Measurements from ENCODE around the gene LDLRAD4. TPM values are rescaled to one million over a fixed set of nuclear protein-coding genes. Genes with fewer than 3 reads are reported as not detected.

LDLRAD4 gene
- total RNA-seq, 2 donors from 2014 or later: 18.4 to 59.2 TPM

- Mint-ChIP-seq H3K27ac (peak overlapping the region in 1 of 2 donors; percentile 99), H3K36me3 (peaks cover 0 to 12% of the 10 kb centered on the region in 2 donors), H3K9me3 (no peaks in the 10 kb centered on the region)
- ATAC-seq: no peak
- no peak for DNase-seq (ENCODE audit: low spot score in 2 of 2)
These were observed 160.7 kb downstream of the LDLRAD4 start for GRCh38 chr18:13379062-13379865.

DNA sequence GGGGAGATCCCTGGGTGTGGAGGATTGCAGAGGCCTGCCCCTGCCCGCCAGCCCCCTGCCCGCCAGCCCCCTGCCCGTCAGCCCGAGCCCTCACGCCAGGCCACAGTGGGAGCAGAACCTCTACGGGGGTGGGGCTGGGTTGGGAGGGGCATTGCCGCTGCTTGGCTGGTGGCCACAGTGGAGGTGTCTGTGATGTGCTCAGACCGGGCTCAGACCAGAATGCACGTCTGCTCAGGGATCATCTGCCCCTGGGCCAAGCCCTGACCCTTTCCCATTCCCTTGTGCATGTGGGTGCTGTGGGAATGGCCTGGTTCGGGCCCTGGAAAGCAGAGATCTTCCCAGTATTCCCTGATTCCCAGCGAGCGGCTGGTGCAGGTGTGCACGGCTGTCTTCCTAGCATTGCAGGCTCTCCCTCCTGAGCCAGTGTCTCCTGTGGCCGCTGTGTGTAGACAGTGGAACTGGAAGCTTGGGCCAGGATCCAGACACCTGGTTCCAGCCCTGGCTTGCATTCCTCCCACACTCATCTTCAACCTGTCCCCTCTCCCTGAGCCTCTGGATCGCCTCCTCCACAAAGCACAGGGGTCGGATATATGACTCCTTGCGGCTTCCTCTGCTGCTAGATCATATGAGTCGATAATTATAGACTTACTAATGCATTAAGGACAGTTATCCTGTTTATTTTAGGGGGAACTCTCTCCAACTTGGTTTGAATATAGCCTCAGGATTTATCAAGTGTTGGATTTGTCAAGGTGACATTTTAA lies 161.6 kb downstream of the LDLRAD4 start:
- no peak for ATAC-seq
- Mint-ChIP-seq H3K9me3 (no peaks in the 10 kb centered on the region), H3K36me3 (peaks cover 5 to 12% of the 10 kb centered on the region in 2 donors), H3K27ac (no peak overlapping the region)
- DNase-seq (ENCODE audit: low spot score in 2 of 2): no peak

DNA sequence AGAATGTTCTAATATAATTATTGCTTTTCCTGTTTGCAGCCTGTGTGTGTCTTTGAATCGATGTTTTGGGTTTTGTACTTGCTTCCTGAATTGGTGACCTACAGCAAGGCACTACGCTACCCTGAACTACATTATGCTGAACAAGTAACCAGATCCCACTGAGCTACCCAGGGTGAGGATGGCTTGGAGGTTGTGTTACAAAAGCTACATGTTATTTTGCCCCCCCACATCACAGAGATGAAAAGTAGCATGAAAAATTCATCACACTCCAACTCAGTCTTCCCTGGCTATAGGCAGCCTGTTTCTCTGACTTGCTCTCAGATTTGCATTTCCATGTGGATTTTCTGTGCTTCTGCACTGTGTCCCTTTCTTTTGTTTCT lies 162.1 kb downstream of the LDLRAD4 start:
- peak overlapping the region in 1 of 2 donors; percentile 98 for H3K27ac Mint-ChIP-seq
- H3K9me3 Mint-ChIP-seq: no peaks in the 10 kb centered on the region
- DNase-seq (ENCODE audit: low spot score in 2 of 2) (no peak), ATAC-seq (no peak)
- peaks cover 5 to 12% of the 10 kb centered on the region in 2 donors for H3K36me3 Mint-ChIP-seq

DNA sequence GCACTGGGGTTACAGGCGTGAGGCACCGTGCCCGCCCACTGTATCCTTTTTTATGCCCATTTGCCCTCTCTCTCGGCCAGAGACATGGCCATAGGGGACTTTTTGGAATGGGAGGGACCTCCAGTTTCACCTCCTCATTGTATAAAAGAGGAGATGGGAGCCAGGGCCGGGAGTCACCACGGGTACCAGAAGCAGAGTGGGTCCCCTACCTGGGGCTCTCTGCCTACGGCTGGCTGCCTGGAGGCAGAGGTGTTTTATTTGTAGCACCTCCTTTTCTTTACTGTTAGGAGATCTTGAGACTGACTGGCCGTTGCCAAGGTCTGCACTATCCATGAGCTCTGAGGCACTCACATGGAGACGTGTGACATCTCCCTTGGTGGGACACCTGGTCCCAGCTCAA lies 162.8 kb downstream of the LDLRAD4 start:
- peak overlapping the region; percentile 97 to 98 for H3K27ac Mint-ChIP-seq
- no peak for DNase-seq (ENCODE audit: low spot score in 2 of 2)
- ATAC-seq: no peak
- peaks cover 5 to 12% of the 10 kb centered on the region in 2 donors for H3K36me3 Mint-ChIP-seq
- no peaks in the 10 kb centered on the region for H3K9me3 Mint-ChIP-seq

DNA sequence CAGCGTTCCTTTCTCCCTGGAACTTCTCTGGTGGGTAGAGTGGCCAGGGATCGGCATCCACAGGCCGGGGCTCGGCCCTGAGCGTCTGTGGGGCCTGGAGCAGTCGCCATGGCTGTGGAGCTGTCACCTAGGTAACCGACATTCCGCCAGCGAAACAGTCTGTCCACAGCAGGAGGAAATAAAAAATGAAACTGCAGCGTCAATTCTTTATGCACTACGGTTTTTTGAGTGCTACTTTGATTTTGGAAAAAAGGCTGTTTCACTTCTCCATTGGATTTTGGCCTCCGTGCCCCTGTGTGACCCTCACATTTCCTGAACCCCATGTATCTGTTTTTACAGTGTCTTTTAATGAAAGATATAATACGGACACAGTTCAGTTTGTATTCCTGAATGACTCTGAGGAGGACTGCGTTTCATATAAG lies 163.4 kb downstream of the LDLRAD4 start:
- Mint-ChIP-seq H3K36me3 (peaks cover 5 to 12% of the 10 kb centered on the region in 2 donors), H3K9me3 (no peaks in the 10 kb centered on the region), H3K27ac (peak overlapping the region; percentile 97 to 98)
- DNase-seq (ENCODE audit: low spot score in 2 of 2) (peak in 1 of 2 donors; percentile 45), ATAC-seq (peak; percentile 35 to 53)

DNA sequence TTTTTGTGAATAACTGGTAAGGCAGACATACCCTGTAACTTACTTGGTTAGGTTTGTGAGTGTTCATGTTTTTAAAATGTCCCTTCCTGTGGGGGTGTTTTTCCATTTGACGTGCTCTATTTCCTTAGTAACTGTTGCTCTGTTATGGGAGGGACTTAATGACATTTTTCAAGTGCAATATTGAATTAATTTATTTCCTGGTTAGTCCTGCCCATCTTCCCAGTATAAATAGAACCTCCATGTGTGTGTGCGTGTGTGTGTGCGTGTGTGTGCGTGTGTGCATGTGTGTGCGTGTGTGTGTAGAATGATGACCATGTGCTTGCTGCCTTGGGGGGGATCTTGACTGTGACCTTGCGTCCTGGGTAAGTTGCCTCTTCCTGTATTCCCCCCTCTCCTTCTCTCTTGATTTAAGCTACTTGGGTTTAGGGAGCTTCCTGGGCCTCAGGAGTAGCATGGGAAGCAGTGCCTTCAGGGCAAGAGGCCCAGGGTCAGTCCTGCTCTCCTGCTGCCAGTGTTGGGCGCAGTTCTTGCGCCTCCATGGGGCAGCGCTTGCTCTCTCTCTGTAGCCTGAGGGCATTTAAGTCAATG lies 163.9 kb downstream of the LDLRAD4 start:
- Mint-ChIP-seq H3K9me3 (no peaks in the 10 kb centered on the region), H3K36me3 (peaks cover 5 to 12% of the 10 kb centered on the region in 2 donors), H3K27ac (peak overlapping the region; percentile 97 to 98)
- DNase-seq (ENCODE audit: low spot score in 2 of 2): no peak
- ATAC-seq: peak; percentile 57 to 73

- peak overlapping the region; percentile 97 to 98 for H3K27ac Mint-ChIP-seq
- ATAC-seq: peak; percentile 16 to 21
- H3K36me3 Mint-ChIP-seq: peaks cover 9 to 12% of the 10 kb centered on the region in 2 donors
- H3K9me3 Mint-ChIP-seq: no peaks in the 10 kb centered on the region
- DNase-seq (ENCODE audit: low spot score in 2 of 2): no peak
These were observed 164.6 kb downstream of the LDLRAD4 start for GRCh38 chr18:13382954-13383827.

DNA sequence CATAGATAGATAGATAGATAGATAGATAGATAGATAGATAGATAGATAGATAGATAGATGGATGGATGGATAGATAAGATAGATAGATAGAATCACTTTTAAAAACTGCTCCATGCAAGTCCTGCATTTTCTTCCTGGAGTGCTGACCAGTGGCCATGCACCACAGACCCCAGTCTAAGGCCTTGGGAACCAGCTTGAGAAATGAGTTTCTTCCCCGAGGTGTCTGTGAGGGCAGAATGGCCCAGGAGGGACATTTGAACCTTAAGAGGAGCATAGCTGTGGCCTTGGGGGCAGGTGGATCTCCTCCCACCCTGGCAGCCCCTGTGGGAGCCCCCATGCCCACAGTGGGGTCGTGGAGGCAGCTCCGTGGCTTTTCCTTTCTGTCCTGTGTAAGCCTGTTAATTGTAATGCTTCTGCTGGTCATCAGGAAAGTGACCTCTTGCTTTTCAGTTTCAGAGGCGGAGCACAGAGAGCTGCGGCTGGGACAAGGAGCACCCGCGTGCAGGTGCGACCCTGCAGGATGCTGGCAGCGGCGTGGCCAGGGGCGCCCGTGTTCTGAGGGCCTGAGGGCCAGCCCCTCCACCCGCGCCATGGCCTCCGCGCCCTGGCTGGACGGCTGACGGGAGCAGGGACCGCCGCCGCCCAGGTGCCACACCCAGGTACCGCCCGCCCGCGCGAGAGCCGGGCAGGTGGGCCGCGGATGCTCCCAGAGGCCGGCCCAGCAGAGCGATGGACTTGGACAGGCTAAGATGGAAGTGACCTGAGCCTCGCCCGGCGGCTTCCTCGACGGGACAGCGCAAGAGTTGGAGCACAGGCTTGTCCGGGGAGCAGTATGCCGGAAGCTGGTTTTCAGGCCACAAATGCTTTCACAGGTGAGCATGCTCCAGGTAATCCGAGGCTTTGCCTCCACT lies 168.6 kb downstream of the LDLRAD4 start:
- peaks cover 10 to 12% of the 10 kb centered on the region in 2 donors for H3K36me3 Mint-ChIP-seq
- no peak for DNase-seq (ENCODE audit: low spot score in 2 of 2)
- ATAC-seq: no peak
- H3K27ac Mint-ChIP-seq: peak overlapping the region; percentile 33 to 72
- no peaks in the 10 kb centered on the region for H3K9me3 Mint-ChIP-seq

- DNase-seq (ENCODE audit: low spot score in 2 of 2): no peak
- Mint-ChIP-seq H3K27ac (peak overlapping the region in 1 of 2 donors; percentile 33), H3K36me3 (peaks cover 8 to 10% of the 10 kb centered on the region in 2 donors), H3K9me3 (no peaks in the 10 kb centered on the region)
- no peak for ATAC-seq
These were observed 169.4 kb downstream of the LDLRAD4 start for GRCh38 chr18:13387855-13388548.

- H3K36me3 Mint-ChIP-seq: peaks cover 0 to 10% of the 10 kb centered on the region in 2 donors
- DNase-seq (ENCODE audit: low spot score in 2 of 2) (no peak), ATAC-seq (no peak)
- peak overlapping the region in 1 of 2 donors; percentile 26 for H3K27ac Mint-ChIP-seq
- H3K9me3 Mint-ChIP-seq: no peaks in the 10 kb centered on the region
These were observed 170.3 kb downstream of the LDLRAD4 start for GRCh38 chr18:13388586-13389490.

- no peak for DNase-seq (ENCODE audit: low spot score in 2 of 2)
- Mint-ChIP-seq H3K27ac (peak overlapping the region; percentile 8 to 82), H3K9me3 (no peaks in the 10 kb centered on the region), H3K36me3 (peaks cover under 1 to 7% of the 10 kb centered on the region in 2 donors)
- no peak for ATAC-seq
These were observed 171.1 kb downstream of the LDLRAD4 start for GRCh38 chr18:13389491-13390131.

- no peak for ATAC-seq
- DNase-seq (ENCODE audit: low spot score in 2 of 2): no peak
- H3K9me3 Mint-ChIP-seq: no peaks in the 10 kb centered on the region
- peak overlapping the region; percentile 8 to 82 for H3K27ac Mint-ChIP-seq
- H3K36me3 Mint-ChIP-seq: peaks cover 5 to 6% of the 10 kb centered on the region in 2 donors
These were observed 171.6 kb downstream of the LDLRAD4 start for GRCh38 chr18:13390196-13390595.

DNA sequence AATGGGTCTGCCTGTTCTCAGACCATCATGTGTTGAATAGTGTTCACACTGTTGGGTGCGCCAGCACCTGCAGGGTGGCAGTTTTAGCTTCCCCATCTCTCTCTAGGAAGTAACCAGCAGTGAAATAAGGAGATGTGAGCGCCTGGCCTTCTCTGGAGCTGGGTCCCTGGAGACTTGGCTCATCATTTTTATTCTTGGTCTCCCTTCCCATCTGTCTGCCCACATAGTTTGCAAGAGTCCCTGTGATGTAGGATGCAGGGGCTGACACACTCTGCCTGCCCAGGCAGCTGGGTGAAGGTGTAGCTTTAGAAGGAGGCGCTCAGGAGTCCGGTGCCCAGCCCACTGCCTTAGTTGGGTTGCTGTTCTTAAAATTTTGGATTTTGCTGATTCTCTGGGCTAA lies 172.2 kb downstream of the LDLRAD4 start:
- no peak for DNase-seq (ENCODE audit: low spot score in 2 of 2)
- Mint-ChIP-seq H3K36me3 (peaks cover 5 to 6% of the 10 kb centered on the region in 2 donors), H3K9me3 (no peaks in the 10 kb centered on the region), H3K27ac (no peak overlapping the region)
- ATAC-seq: no peak
